ENCODE results near the gene WWOX.
A peak's percentile ranks its signal among the peaks of the same experiment; 100 is the strongest.

WWOX gene

DNA sequence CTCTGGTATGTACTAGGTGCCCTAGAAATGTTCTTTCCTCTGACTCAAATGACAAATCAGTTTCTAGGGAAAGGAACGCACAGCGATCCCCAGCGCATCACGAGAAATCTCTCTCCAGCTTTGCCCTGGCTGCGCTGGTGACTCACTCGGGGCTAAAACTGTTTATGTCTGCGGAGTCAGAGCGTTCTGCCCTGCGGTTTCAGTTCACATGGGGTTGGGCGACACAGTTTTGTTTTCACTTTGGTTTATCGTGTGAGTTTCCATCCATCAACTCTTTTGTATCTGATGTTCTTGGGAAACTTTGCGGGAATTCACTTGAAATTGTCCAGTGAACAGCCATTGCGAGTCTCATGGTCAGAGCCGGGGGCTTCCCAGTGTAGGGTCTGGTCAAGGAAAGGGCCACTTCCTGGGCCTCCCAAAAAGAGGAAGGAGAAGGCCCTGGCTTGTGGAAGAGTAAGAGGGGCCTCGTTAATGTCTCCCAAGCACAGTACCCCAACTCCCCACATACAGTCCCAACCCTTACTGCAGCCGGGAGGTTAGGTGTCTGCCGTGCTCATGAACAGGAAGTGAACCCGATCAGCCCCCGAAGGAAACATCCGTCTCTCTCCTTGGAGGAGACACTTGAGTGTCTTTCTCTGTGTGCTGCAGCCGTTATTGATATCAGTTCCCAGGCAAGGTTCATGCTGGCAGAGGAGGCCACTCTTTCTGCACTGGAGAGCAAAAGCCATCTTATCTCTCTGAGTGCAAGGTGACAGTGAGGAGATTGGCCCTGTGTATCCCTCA, 643.2 kb downstream of the WWOX start:
- H3K79me2 ChIP-seq (ENCODE audit: insufficient read depth, low read depth): no peaks in the 10 kb centered on the region
- no peaks in the 10 kb centered on the region for H3K36me3 ChIP-seq (ENCODE audit: insufficient read depth)
- peak overlapping the region; percentile 48 for H3K4me2 ChIP-seq
- no peaks in the 10 kb centered on the region for H3K4me1 ChIP-seq (ENCODE audit: low read depth, poor library complexity, severe bottlenecking)
- peak overlapping the region; percentile 61 for H2AFZ ChIP-seq (ENCODE audit: low read depth)
- no peak overlapping the region for H3K4me3 ChIP-seq (IDR thresholded peaks at IDR 0.05; ENCODE audit: insufficient read depth, low read depth, low read length)
- peak overlapping the region; percentile 59; the same call in 1 of the 2 replicates for H3K27ac ChIP-seq
- TF ChIP-seq, protein P1, sequence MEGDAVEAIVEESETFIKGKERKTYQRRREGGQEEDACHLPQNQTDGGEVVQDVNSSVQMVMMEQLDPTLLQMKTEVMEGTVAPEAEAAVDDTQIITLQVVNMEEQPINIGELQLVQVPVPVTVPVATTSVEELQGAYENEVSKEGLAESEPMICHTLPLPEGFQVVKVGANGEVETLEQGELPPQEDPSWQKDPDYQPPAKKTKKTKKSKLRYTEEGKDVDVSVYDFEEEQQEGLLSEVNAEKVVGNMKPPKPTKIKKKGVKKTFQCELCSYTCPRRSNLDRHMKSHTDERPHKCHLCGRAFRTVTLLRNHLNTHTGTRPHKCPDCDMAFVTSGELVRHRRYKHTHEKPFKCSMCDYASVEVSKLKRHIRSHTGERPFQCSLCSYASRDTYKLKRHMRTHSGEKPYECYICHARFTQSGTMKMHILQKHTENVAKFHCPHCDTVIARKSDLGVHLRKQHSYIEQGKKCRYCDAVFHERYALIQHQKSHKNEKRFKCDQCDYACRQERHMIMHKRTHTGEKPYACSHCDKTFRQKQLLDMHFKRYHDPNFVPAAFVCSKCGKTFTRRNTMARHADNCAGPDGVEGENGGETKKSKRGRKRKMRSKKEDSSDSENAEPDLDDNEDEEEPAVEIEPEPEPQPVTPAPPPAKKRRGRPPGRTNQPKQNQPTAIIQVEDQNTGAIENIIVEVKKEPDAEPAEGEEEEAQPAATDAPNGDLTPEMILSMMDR (conservative IDR thresholded peaks at IDR 0.05; ENCODE audit: low read depth, low read length): no peak
- no peaks in the 10 kb centered on the region for H3K27me3 ChIP-seq (ENCODE audit: insufficient read depth, low read depth)
- H3K9ac ChIP-seq: peak overlapping the region; percentile 43; the same call in 1 of the 2 replicates
- no peaks in the 10 kb centered on the region for H4K20me1 ChIP-seq (ENCODE audit: insufficient read depth)

DNA sequence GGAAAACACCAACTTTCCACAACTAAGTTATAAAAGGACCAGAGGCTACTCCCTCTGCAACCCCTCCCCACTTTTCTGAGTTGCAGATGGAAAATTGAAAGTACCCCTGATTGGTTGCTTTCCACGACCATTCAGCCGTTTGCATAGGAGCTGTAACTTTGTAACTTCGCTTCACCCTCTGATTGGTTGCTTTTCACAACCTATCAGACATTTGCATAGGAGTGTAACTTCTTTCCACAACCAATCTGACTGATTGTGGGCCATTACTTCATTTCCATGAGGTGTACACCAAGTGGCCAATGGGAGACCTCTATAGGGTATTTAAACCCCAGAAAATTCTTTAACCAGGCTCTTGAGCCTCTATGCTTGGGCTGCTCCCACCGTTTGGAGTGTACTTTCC, 644.1 kb downstream of the WWOX start:
- Histone ChIP-seq H3K27me3 (ENCODE audit: insufficient read depth, low read depth) (no peaks in the 10 kb centered on the region), H3K36me3 (ENCODE audit: insufficient read depth) (no peaks in the 10 kb centered on the region), H3K9ac (no peak overlapping the region), H2AFZ (ENCODE audit: low read depth) (peak overlapping the region; percentile 61; the same call in 1 of the 2 replicates), H4K20me1 (ENCODE audit: insufficient read depth) (no peaks in the 10 kb centered on the region), H3K27ac (no peak overlapping the region), H3K4me1 (ENCODE audit: low read depth, poor library complexity, severe bottlenecking) (no peaks in the 10 kb centered on the region), H3K4me2 (no peak overlapping the region), H3K79me2 (ENCODE audit: insufficient read depth, low read depth) (no peaks in the 10 kb centered on the region), H3K4me3 (IDR thresholded peaks at IDR 0.05; ENCODE audit: insufficient read depth, low read depth, low read length) (no peak overlapping the region)
- TF ChIP-seq, protein P1 (conservative IDR thresholded peaks at IDR 0.05; ENCODE audit: low read depth, low read length): no peak

DNA sequence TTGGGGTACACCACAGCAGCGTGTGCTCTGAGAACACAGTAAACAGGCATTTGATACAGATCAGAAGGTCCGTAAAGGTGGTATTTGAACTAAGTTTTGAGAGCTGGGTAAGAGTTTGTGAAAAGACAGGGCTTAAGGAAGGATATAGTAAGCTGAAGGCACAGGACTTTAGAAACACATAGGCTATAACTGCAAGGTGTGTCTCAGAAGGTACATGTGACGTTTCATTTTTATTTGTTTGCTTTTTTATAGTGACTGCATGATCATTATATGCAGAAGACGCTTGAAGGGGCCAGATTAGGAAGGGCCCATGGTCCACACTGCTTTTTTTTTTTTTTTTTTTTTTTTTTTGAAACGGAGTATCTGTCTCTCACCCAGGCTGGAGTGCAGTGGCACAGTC, 644.6 kb downstream of the WWOX start:
- TF ChIP-seq, protein P1 (conservative IDR thresholded peaks at IDR 0.05; ENCODE audit: low read depth, low read length): no peak
- H3K27me3 ChIP-seq (ENCODE audit: insufficient read depth, low read depth): no peaks in the 10 kb centered on the region
- H3K9ac ChIP-seq: no peak overlapping the region
- no peaks in the 10 kb centered on the region for H3K36me3 ChIP-seq (ENCODE audit: insufficient read depth)
- no peaks in the 10 kb centered on the region for H4K20me1 ChIP-seq (ENCODE audit: insufficient read depth)
- H3K4me2 ChIP-seq: no peak overlapping the region
- no peak overlapping the region for H3K4me3 ChIP-seq (IDR thresholded peaks at IDR 0.05; ENCODE audit: insufficient read depth, low read depth, low read length)
- H3K4me1 ChIP-seq (ENCODE audit: low read depth, poor library complexity, severe bottlenecking): no peaks in the 10 kb centered on the region
- H3K79me2 ChIP-seq (ENCODE audit: insufficient read depth, low read depth): no peaks in the 10 kb centered on the region
- no peak overlapping the region for H2AFZ ChIP-seq (ENCODE audit: low read depth)
- no peak overlapping the region for H3K27ac ChIP-seq

DNA sequence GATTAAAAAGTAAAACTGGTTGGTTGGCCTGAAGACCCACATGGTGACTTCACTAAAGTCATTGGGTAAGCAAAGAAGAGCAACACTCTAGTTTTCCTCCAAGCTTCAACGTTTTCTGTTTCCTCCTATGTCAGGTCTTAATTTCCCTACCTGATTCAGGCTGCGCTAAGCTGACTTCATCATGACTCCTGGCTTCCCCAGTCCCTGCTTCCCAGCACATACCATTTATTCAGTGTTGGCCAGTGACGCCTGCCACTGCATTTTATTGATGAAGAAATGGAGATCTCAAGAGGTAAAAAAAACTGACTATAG, 645.3 kb downstream of the WWOX start:
- no peaks in the 10 kb centered on the region for H4K20me1 ChIP-seq (ENCODE audit: insufficient read depth)
- H3K4me2 ChIP-seq: no peak overlapping the region
- no peaks in the 10 kb centered on the region for H3K36me3 ChIP-seq (ENCODE audit: insufficient read depth)
- no peak overlapping the region for H3K9ac ChIP-seq
- no peak overlapping the region for H3K27ac ChIP-seq
- H2AFZ ChIP-seq (ENCODE audit: low read depth): no peak overlapping the region
- H3K4me3 ChIP-seq (IDR thresholded peaks at IDR 0.05; ENCODE audit: insufficient read depth, low read depth, low read length): no peak overlapping the region
- H3K27me3 ChIP-seq (ENCODE audit: insufficient read depth, low read depth): no peaks in the 10 kb centered on the region
- TF ChIP-seq, protein P1 (conservative IDR thresholded peaks at IDR 0.05; ENCODE audit: low read depth, low read length): no peak
- no peaks in the 10 kb centered on the region for H3K79me2 ChIP-seq (ENCODE audit: insufficient read depth, low read depth)
- H3K4me1 ChIP-seq (ENCODE audit: low read depth, poor library complexity, severe bottlenecking): no peaks in the 10 kb centered on the region

All from KMS-11 (cell line).